D721Med (cell line): Measurements from ENCODE around the gene SERPINB12.

Experiments used
- DNase-seq: peaks from one replicate; pipeline ENCODE4 v3.0.0; 2011; ENCODE audit warnings: low spot score; ENCODE audit not compliant: insufficient read length
- FAIRE-seq: peaks from 2 replicates; lab custom pipeline; 2011; peaks lifted over from hg19 to GRCh38; lab: Jason Lieb, UNC
- TF ChIP-seq, protein P1 (sequence below): IDR thresholded peaks from 2 replicates; pipeline ENCODE4 v1.5.1; 2012; ENCODE audit warnings: mild to moderate bottlenecking, control low read depth; ENCODE audit not compliant: insufficient read depth; ENCODE audit errors: missing control alignments

Gene SERPINB12

DNA sequence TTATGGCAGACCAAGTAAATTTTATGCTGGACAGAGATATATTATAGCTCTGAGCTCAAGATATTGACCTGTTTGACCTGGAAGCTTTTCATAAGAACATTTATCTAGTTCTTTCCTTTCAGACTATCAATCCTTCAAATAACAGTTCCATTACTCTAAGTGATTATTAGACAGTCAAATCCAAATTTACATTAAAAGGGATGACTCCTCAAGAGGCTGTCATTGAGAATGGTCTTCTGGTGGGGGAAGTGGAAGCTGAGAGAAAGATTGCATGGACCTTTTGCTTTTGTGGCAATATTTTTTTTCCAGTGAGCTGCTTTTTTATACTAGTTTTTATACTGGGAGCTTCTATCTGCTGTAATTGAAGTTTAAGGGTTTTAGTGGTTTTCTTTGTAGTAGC lies 14.9 kb upstream of the SERPINB12 start:
- TF ChIP-seq, protein P1, sequence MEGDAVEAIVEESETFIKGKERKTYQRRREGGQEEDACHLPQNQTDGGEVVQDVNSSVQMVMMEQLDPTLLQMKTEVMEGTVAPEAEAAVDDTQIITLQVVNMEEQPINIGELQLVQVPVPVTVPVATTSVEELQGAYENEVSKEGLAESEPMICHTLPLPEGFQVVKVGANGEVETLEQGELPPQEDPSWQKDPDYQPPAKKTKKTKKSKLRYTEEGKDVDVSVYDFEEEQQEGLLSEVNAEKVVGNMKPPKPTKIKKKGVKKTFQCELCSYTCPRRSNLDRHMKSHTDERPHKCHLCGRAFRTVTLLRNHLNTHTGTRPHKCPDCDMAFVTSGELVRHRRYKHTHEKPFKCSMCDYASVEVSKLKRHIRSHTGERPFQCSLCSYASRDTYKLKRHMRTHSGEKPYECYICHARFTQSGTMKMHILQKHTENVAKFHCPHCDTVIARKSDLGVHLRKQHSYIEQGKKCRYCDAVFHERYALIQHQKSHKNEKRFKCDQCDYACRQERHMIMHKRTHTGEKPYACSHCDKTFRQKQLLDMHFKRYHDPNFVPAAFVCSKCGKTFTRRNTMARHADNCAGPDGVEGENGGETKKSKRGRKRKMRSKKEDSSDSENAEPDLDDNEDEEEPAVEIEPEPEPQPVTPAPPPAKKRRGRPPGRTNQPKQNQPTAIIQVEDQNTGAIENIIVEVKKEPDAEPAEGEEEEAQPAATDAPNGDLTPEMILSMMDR: no peak
- DNase-seq (no peak), FAIRE-seq (no peak)

DNA sequence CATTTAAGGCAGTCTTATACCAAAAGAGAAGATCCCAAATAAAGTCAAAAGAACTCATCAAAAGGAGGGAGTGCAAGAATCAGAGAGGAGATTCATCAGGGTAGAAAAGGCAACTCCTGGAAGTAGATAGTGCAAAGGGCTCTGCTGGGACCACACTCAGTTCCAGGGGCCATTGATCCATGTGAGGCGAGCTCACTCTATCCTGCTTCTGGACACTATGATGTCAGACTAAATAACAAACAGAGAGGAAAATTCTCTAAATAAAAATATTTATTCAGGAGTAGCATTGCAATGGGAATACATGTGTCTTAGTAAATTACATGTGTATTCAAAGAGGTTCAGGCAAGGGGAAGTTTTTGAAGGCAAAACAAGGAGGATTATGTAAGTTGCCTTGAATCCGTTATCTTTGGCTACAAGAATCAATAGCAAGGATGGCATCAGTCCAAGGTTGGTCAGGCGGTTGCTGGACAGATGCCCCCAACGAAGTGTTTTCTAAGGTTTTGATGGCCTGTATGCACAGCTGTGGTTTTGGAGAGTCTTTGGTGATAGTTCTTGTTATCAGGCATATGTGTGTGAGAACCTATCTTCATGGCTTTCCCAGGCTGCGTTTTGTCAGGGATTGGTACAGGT lies 13.2 kb upstream of the SERPINB12 start:
- TF ChIP-seq, protein P1: no peak
- FAIRE-seq: peak; percentile 81
- DNase-seq: no peak

DNA sequence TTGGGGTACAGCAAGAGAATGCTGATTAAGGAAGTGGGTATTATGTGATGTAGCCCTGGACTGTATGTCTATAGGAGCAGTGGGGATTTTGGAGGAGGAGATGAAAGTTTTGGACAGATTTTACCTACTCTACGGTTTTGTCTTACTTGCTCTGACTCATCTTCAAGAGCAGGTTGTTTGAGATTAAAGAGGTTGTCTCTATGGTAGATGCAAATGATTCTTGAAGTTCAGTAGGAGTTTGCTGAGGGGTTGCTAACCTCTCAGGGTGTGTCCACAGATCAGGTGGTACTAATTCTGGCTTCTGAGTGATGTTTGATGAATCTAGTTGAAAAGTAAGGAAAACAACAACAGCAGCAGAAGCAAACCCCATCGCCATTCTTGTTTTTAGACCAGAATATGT lies 9.7 kb upstream of the SERPINB12 start:
- DNase-seq (no peak), FAIRE-seq (no peak)
- TF ChIP-seq, protein P1: no peak

DNA sequence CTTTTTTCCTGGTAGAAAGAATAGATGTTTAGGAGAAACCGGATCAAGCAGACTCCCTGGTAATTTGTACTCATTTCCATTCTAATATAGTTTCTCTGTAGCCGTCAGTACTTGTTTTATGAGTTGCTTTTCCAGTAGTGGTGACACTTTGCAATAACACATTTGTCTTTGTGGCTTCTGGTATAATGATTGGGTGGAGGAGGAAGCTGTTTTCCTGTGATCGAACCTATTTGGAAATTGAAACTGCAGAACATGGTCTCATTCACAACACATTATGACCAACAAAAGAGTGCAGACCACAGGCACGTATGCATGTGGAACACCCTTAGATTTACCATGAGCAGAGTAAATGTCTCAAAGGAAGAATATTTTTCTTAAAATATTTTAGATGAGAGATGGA lies 7.6 kb upstream of the SERPINB12 start:
- TF ChIP-seq, protein P1: no peak
- no peak for DNase-seq
- FAIRE-seq: no peak

DNA sequence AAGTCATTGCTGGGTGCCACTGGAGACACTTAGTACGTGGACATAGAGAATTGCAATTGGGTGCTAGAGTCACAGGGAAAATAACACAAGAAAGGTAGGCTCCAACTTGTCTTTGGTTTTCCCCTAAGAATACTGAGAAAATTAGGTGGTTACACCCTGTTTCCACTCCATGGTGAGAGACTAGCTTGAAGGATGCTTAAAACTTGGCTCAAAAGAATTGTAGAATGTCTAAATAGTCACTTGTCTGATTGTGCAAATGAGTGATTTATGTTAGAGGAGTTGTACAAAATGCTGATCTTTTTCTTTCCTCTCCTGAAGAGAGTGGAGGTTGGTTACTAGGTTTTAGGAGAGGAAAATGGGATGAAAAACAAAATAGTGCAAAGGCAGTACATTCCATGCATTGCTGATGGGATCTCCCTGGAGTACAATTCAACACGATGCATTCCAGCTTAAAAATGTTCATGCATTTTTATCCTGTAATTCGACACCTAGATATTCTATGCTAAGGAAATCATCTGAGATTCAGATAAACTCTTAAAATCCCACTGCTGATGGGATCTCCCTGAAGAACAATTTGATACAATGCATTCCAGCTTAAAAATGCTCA lies 2.2 kb upstream of the SERPINB12 start:
- DNase-seq: no peak
- TF ChIP-seq, protein P1: no peak
- peak; percentile 97 for FAIRE-seq

DNA sequence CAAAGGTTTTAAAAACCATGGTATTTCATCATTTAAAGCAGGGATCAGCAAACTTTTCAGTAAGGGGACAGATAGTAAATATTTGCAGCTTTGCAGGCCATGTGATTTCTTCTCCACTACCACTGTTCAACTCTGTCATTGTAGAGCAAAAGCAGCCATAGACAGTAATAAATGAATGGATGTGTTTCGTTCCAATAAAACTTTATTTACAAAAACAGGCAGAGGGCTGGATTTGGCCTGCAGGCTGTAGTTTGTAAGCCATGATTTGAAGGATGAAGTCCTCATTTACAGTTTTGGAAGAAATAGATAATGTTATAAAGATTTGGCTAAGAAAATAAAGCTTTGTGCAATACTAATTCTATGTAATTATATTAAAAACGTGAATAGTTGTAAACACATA lies 1.8 kb downstream of the SERPINB12 start:
- no peak for FAIRE-seq
- DNase-seq: no peak
- TF ChIP-seq, protein P1: no peak

DNA sequence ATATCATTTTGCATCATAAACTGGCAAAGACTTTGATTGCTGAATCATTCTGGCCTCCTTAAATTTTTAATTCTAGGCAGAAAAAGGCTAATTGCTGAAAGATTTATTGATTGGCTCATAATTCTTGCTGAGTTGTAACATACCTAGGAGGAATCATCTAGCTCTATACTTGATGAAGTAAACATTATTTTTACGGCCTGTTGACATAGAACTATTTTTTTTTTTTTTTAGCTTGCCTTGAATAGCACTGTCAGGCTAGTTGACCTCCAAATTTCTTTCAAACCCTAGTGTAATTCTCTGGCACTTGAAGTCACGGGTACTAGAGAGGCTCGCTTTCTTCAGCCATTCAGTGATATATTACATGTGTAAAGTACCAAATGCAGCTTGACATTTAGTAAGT lies 2.8 kb downstream of the SERPINB12 start:
- DNase-seq: no peak
- no peak for FAIRE-seq
- TF ChIP-seq, protein P1: no peak
